Gastroesophageal sphincter (tissue), 2 donors: ENCODE results near the gene NSUN2.

ENCODE experiments used
- EP300 ChIP-seq: sonication (generic); formaldehyde crosslinking; IDR thresholded peaks from one replicate; pipeline ENCODE4 v1.6.1; 2017; ENCODE audit warnings: antibody characterized with exemption, mild to moderate bottlenecking
- POLR2AphosphoS5 ChIP-seq: sonication (generic); formaldehyde crosslinking; IDR thresholded peaks from one replicate; pipeline ENCODE4 v1.6.1; 2017; ENCODE audit warnings: antibody characterized with exemption

GRCh38 chr5:6584727-6585126 lies 48.1 kb downstream of the NSUN2 start:
- TF ChIP-seq EP300 = no peak
- TF ChIP-seq POLR2AphosphoS5 = no peak
